Left renal cortex interstitium (tissue), 4 donors: ENCODE data around the gene C1QTNF4. TPM values are rescaled to one million over a fixed set of nuclear protein-coding genes. Genes with fewer than 3 reads are reported as not detected.

Experiments
- polyA plus RNA-seq, 4 donors: library from polyadenylated mRNA; unstranded; fragments of 120-200 nt; gene quantifications; one replicate each; pipeline ENCODE4 v1.2.1, GENCODE V29; 2013; ENCODE audit not compliant: insufficient read length in 4 of 4

Gene C1QTNF4
- polyA plus RNA-seq, 4 donors = 4.3 to 13.8 (median 10.4) TPM

Other genes with a start within 250 kb of the C1QTNF4 start
- under 1 TPM in 3 of 4 donors, not detected in 1; 0.05 to 0.14 (median 0.08) TPM for gene MYBPC3, start 241.7 kb downstream of the C1QTNF4 start, polyA plus RNA-seq
- 1 to 10 TPM; 3.0 to 6.7 (median 4.8) TPM for gene SPI1, start 215.9 kb downstream of the C1QTNF4 start, polyA plus RNA-seq
- gene SLC39A13, start 185.8 kb downstream of the C1QTNF4 start, polyA plus RNA-seq = 10 to 100 TPM; 42.7 to 75.5 (median 65.3) TPM
- gene PSMC3, start 168.0 kb downstream of the C1QTNF4 start, polyA plus RNA-seq = 100 to 1,000 TPM; 126 to 176 (median 155) TPM
- gene RAPSN, start 145.3 kb downstream of the C1QTNF4 start, polyA plus RNA-seq = under 1 TPM in 3 of 4 donors, not detected in 1; 0.10 to 0.30 (median 0.21) TPM
- gene CELF1, start 41.3 kb downstream of the C1QTNF4 start, polyA plus RNA-seq = 100 to 1,000 TPM in 2 of 4 donors, 10 to 100 TPM in 2; 82.8 to 132 (median 107) TPM
- 10 to 100 TPM; 50.9 to 65.6 (median 58.7) TPM for gene PTPMT1, start 28.8 kb downstream of the C1QTNF4 start, polyA plus RNA-seq
- 10 to 100 TPM; 25.6 to 28.3 (median 26.6) TPM for gene KBTBD4, start 15.4 kb downstream of the C1QTNF4 start, polyA plus RNA-seq
- 100 to 1,000 TPM; 134 to 154 (median 150) TPM for gene NDUFS3, start 15.3 kb downstream of the C1QTNF4 start, polyA plus RNA-seq
- under 1 TPM; 0.21 to 0.63 (median 0.44) TPM for gene FAM180B, start 7.7 kb downstream of the C1QTNF4 start, polyA plus RNA-seq
- gene MTCH2, start 48.1 kb upstream of the C1QTNF4 start, polyA plus RNA-seq = 100 to 1,000 TPM in 3 of 4 donors, 10 to 100 TPM in 1; 98.2 to 117 (median 108) TPM
- 10 to 100 TPM in 2 of 4 donors, 1 to 10 TPM in 2; 5.1 to 13.9 (median 10.2) TPM for gene AGBL2, start 121.0 kb upstream of the C1QTNF4 start, polyA plus RNA-seq
- gene FNBP4, start 172.9 kb upstream of the C1QTNF4 start, polyA plus RNA-seq = 100 to 1,000 TPM in 2 of 4 donors, 10 to 100 TPM in 2; 74.6 to 217 (median 143) TPM